ENCODE data around the gene SNPH.
A peak's percentile ranks its signal among the peaks of the same experiment; 100 is the strongest.
"Not testable (repeated sequence)": the region's sequence is repeated elsewhere in the genome, so short reads cannot be mapped to it uniquely, and the experiment has no call there.

SNPH gene

DNA sequence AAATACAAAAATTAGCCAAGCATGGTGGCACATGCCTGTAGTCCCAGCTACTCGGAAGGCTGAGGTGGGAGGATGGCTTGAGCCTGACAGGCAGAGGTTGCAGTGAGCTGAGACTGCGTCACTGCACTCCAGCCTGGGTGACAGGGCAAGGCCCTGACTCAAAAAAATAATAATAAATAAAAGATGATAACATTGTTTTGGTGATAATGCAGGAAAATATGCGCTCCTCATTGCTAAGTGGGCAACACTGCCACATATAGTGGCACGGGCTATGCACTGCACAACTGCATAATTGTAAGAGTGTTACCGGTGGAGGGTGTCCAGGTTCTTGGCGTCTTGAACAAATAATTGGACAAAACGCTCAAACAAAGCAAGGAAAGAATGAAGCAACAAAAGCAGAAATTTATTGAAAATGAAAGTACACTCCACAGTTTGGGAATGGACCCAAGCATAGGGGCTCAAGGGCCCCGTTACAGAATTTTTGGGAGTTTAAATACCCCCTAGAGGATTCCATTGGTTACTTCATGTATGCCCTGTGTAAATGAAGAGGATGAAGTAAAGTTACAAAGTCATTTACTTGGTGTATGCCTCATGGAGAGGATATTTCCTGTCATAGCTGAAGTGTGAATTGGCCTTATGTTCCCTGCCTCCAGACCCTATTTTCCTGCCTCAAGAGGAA, 77.5 kb downstream of the SNPH start:
- DNase-seq; in situ Hi-C loops (cut with HindIII; ENCODE audit: low pct_ligation_motif_present, low pct_unique_long_range_greater_than_20kb, low sequenced_read_pairs): not testable (repeated sequence)

DNA sequence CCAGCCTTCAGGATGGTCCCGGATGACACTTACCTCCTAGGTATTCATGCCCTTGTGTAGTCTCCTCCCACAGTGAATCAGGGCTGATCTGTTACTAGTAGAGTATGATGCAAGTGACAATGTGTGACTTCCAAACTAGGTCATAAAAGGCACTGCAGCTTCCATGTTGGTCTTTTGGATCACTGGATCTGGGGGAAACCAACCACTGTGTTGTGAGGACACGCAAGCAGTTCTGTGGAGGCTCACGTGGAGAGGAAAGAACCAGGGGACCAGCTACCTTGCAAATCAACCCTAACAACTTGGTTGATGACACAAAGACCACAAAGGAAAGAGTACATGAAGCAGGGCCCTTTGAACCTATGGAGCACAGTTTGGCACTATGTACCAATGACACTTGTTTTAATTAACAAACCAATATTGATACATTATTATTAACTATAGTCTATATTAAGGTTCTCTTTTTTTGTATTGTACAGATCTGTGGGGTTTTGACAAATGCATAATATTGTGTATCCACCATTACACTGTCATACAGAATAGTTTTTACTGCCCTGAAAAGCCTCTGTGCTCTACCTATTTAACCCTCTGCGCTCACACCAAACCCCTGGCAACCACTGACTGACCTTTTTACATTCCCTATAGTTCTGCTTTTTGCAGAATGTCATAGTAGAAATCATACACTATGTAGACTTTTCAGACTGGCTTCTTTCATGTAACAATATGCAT, 79.1 kb downstream of the SNPH start:
- in situ Hi-C loops (cut with HindIII; ENCODE audit: low pct_ligation_motif_present, low pct_unique_long_range_greater_than_20kb, low sequenced_read_pairs) = no loop called here
- DNase-seq = no peak

DNA sequence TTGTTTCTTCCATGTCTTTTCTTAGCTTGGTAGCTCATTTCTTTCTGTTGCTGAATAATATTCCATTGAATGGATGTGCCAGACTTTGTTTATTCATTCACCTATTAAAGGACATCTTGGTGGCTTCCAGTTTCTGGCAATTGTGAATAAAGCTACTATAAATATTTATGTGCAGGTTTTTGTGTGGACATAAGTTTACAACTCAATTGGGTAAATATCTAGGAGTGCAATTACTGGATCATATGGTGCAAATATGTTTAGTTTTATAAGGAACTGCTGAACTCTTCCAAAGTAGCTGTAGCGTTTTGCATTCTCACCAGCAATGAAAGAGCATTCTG, 79.6 kb downstream of the SNPH start:
- in situ Hi-C loops (cut with HindIII; ENCODE audit: low pct_ligation_motif_present, low pct_unique_long_range_greater_than_20kb, low sequenced_read_pairs) = no loop called here
- DNase-seq = no peak

DNA sequence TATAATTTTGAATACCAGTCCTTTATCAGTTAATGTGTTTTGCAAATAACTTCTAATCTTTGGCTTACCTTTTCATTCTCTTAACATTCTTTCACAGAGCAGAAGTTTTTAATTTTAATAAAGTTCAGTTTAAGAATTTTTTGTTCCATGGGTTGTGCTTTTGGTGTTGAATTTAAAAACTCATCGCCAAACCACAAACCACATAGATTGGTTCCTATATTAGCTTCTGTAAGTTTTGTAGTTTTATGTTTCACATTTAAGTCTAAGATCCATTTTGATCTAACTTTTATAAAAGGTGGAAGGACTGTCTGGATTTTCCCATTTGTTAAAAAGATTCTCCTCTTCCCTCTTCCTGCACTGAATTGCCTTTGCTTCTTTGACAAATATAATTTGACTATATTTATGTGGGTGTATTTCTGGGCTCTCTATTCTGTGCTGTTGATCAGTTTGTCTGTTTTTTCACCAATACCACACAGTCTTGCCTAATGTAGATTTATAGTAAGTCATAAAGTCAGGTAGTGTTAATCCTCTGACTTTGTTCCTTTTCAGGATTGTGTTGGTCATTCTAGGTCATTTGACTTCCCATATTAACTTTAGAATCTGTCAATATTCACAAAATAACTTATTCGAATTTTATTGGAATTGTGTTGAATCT, 80.3 kb downstream of the SNPH start:
- in situ Hi-C loops (cut with HindIII; ENCODE audit: low pct_ligation_motif_present, low pct_unique_long_range_greater_than_20kb, low sequenced_read_pairs) = no loop called here
- no peak for DNase-seq

DNA sequence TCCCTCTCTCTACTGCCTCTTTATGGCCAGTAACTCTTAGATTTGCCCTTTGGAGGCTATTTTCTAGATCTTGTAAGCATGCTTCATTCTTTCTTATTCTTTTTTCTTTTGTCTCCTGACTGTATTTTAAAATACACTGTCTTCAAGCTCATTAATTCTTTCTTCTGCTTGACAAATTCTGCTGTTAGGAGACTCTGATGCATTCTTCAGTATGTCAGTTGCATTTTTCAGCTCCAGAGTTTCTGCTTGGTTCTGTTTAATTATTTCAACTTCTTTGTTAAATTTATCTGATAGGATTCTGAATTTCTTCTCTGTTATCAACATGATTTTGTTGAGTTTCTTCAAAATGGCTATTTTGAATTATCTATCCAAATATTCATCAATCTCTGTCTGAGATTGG, 87.9 kb downstream of the SNPH start:
- in situ Hi-C loops (cut with HindIII; ENCODE audit: low pct_ligation_motif_present, low pct_unique_long_range_greater_than_20kb, low sequenced_read_pairs) = no loop called here

DNA sequence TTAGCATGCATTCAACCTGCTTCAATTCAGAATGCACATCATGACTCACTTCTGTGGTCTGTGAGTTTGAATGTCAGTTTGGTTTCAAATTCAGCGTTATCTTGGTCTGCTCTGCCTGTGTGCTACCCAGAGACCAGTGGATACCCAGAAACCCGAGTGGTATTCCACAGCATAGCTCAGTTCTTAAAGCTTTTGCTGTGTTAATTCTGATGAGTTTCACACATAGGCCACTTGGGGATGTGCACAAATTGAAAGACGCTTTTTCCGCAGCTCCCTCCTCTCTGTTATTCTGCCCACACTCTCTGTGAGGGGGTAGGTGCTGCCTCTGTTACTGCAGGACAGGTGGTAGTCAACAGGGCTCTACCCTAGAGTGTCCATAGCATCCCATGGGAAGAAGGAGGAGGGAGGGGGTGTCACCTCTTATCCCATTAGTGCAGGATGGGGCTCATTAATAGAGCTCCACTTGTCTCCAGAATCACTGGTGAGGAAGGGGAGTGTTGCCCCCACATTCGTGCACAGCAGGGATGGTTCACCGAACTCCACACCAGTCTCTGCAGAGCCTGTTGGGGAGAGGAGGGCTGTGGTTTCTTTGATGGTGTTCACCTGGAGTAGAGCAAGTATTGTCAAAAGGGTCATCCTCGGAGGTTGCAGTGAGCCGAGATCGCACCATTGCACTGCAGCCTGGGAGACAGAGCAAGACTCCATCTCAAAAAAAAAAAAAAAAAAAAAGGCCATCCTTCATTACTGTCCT, 92.0 kb downstream of the SNPH start:
- DNase-seq = peak; percentile 22
- in situ Hi-C loops (cut with HindIII; ENCODE audit: low pct_ligation_motif_present, low pct_unique_long_range_greater_than_20kb, low sequenced_read_pairs) = no loop called here

More for the DNA sequence above, 87.9 kb downstream of the SNPH start:
- DNase-seq = no peak

Data from ACHN (cell line).